Keratinocyte (primary cell): ENCODE measurements around the gene PIM2. TPM values are rescaled to one million over a fixed set of nuclear protein-coding genes. Genes with fewer than 3 reads are reported as not detected.

Experiments
- DNase-seq: peaks from one replicate; pipeline ENCODE4 v3.0.0-alpha.2; 2011; ENCODE audit warnings: low read depth, missing footprints, low spot score
- FAIRE-seq: peaks from 2 replicates; lab custom pipeline; 2011; peaks lifted over from hg19 to GRCh38; lab: Jason Lieb, UNC
- H2AFZ ChIP-seq: 2 replicates; pipeline ENCODE4 v1.6.0; 2012; ENCODE audit warnings: low read length, control low read depth, inconsistent platforms; ENCODE audit not compliant: control insufficient read depth
- H3K27ac ChIP-seq: 2 replicates; pipeline ENCODE4 v1.5.1; 2011; ENCODE audit warnings: low read length; ENCODE audit not compliant: control insufficient read depth, insufficient read depth
- H3K27me3 ChIP-seq: 3 replicates; pipeline ENCODE4 v1.6.0; 2011; ENCODE audit warnings: low read length; ENCODE audit not compliant: control insufficient read depth, insufficient read depth; ENCODE audit errors: extremely low read depth
- H3K36me3 ChIP-seq, 2 experiments: 2 replicates in 1 of 2; 3 replicates in 1 of 2; pipeline ENCODE4 v1.5.1; 2011; ENCODE audit warnings: low read length in 2 of 2, mild to moderate bottlenecking in 1 of 2; ENCODE audit not compliant: control insufficient read depth in 2 of 2, insufficient read depth in 2 of 2; ENCODE audit errors: extremely low read depth in 1 of 2
- H3K4me1 ChIP-seq: 3 replicates; pipeline ENCODE4 v1.5.1; 2011; ENCODE audit warnings: low read length; ENCODE audit not compliant: control insufficient read depth, insufficient read depth; ENCODE audit errors: extremely low read depth
- H3K4me2 ChIP-seq: 3 replicates; pipeline ENCODE4 v1.6.0; 2011; ENCODE audit warnings: low read depth, low read length; ENCODE audit not compliant: control insufficient read depth, insufficient read depth; ENCODE audit errors: extremely low read depth
- H3K4me3 ChIP-seq, 3 experiments: fragments of 200-600 bp in 1 of 3; sonication (generic) in 1 of 3; 2 replicates in 2 of 3; 3 replicates in 1 of 3; pipeline ENCODE4 v1.5.1; 2011 to 2016; ENCODE audit warnings: low read length in 3 of 3, mild to moderate bottlenecking in 3 of 3, control low read depth in 2 of 3, inconsistent platforms in 1 of 3, low read depth in 1 of 3, mixed read lengths in 1 of 3, mixed run types in 1 of 3, moderate library complexity in 1 of 3; ENCODE audit not compliant: control insufficient read depth in 2 of 3, insufficient read depth in 2 of 3; ENCODE audit errors: extremely low read depth in 1 of 3
- H3K79me2 ChIP-seq: 2 replicates; pipeline ENCODE4 v1.6.0; 2012; ENCODE audit warnings: low read length; ENCODE audit not compliant: control insufficient read depth, insufficient read depth
- H3K9ac ChIP-seq: 3 replicates; pipeline ENCODE4 v1.6.0; 2011; ENCODE audit warnings: low read length; ENCODE audit not compliant: control insufficient read depth, insufficient read depth; ENCODE audit errors: extremely low read depth
- H3K9me1 ChIP-seq: 3 replicates; pipeline ENCODE4 v1.6.0; 2011; ENCODE audit warnings: low read length; ENCODE audit not compliant: control insufficient read depth, insufficient read depth; ENCODE audit errors: extremely low read depth
- H3K9me3 ChIP-seq: 2 replicates; pipeline ENCODE4 v1.5.1; 2012; ENCODE audit warnings: low read depth, low read length; ENCODE audit not compliant: control insufficient read depth
- H4K20me1 ChIP-seq: 3 replicates; pipeline ENCODE4 v1.6.0; 2011; ENCODE audit warnings: low read length; ENCODE audit not compliant: control insufficient read depth, insufficient read depth; ENCODE audit errors: extremely low read depth
- CTCF ChIP-seq, 3 experiments: IDR thresholded peaks in 1 of 3; conservative IDR thresholded peaks in 1 of 3; optimal IDR thresholded peaks in 1 of 3; 2 replicates in 2 of 3; 3 replicates in 1 of 3; pipeline versions ENCODE3 to v1.5.1; 2011; ENCODE audit warnings: low read length in 3 of 3, mild to moderate bottlenecking in 3 of 3, moderate library complexity in 2 of 3, control low read depth in 1 of 3, inconsistent platforms in 1 of 3; ENCODE audit not compliant: insufficient read depth in 2 of 3; ENCODE audit errors: extremely low read depth in 1 of 3
- EZH2 ChIP-seq: IDR thresholded peaks from one replicate; pipeline ENCODE4 v1.6.1; 2012; ENCODE audit warnings: inconsistent platforms, mild to moderate bottlenecking, low read length, moderate library complexity
- dilution Hi-C: fragments of 300-500 bp; cut with MboI; formaldehyde crosslinking; loops from one replicate; pipeline ENCODE4 v1.7.0; 2020; ENCODE audit warnings: low sequenced_read_pairs; ENCODE audit not compliant: extremely low pct_ligation_motif_present
- polyA plus RNA-seq, 5 experiments: library from polyadenylated mRNA; depleted of rRNA in 3 of 5; stranded (reverse) in 3 of 5; stranded (forward) in 1 of 5; unstranded in 1 of 5; fragments of >200 nt; gene quantifications; 1 replicate in 1 of 5; 2 replicates in 3 of 5; 3 replicates in 1 of 5; pipeline versions ENCODE4 v1.2.1 to v1.2.3, GENCODE V29; 2011 to 2012; ENCODE audit warnings: missing spikeins in 2 of 5, low read depth in 1 of 5, low replicate concordance in 1 of 5

PIM2 gene
- polyA plus RNA-seq, 1 donor (not counting 4 experiments of a cell fraction or from before 2014, with no cell fraction given), result 9.9 TPM

GRCh38 chrX:48899078-48899410 lies 19.8 kb downstream of the PIM2 start:
- Histone ChIP-seq H3K9me3 (no peaks in the 10 kb centered on the region), H3K79me2 (peaks cover 19% of the 10 kb centered on the region), H3K36me3 (peaks cover 4 to 13% of the 10 kb centered on the region in 2 experiments), H3K27ac (peak overlapping the region; percentile 40), H2AFZ (no peak overlapping the region), H3K4me1 (peaks cover 9% of the 10 kb centered on the region), H3K4me3 (peak overlapping the region in 2 of 3 experiments; percentile 22 to 34), H3K4me2 (peak overlapping the region; percentile 91), H3K27me3 (no peaks in the 10 kb centered on the region), H3K9me1 (no peaks in the 10 kb centered on the region), H3K9ac (peak overlapping the region; percentile 91), H4K20me1 (peaks cover 3% of the 10 kb centered on the region)
- FAIRE-seq, result no peak
- no peak for DNase-seq
- dilution Hi-C loops, result no loop called here
- TF ChIP-seq CTCF (optimal IDR thresholded peaks at IDR 0.05 in 1 of 3, IDR thresholded peaks at IDR 0.05 in 1 of 3, conservative IDR thresholded peaks at IDR 0.05 in 1 of 3; ENCODE audit: extremely low read depth in 1 of 3, insufficient read depth in 2 of 3, low read length in 3 of 3) (no peak), EZH2 (no peak)

- Histone ChIP-seq H4K20me1 (peaks cover 3% of the 10 kb centered on the region), H3K4me2 (peak within 1 kb of the TSS; percentile 91), H3K4me1 (peaks cover 9% of the 10 kb centered on the region), H2AFZ (peak within 1 kb of the TSS; percentile 81), H3K79me2 (peaks cover 19% of the 10 kb centered on the region), H3K36me3 (peaks cover 4 to 6% of the 10 kb centered on the region in 2 experiments), H3K9me1 (no peaks in the 10 kb centered on the region), H3K27ac (peak within 1 kb of the TSS; percentile 92), H3K9me3 (no peaks in the 10 kb centered on the region), H3K27me3 (no peaks in the 10 kb centered on the region), H3K4me3 (peak within 1 kb of the TSS; percentile 62 to 86 (median 76)), H3K9ac (peak within 1 kb of the TSS; percentile 91)
- peak; percentile 80 for DNase-seq
- TF ChIP-seq CTCF (optimal IDR thresholded peaks at IDR 0.05 in 1 of 3, IDR thresholded peaks at IDR 0.05 in 1 of 3, conservative IDR thresholded peaks at IDR 0.05 in 1 of 3; ENCODE audit: extremely low read depth in 1 of 3, insufficient read depth in 2 of 3, low read length in 3 of 3) (no peak), EZH2 (no peak)
- dilution Hi-C loops, result no loop called here
- FAIRE-seq, result peak; percentile 66
Observed at GRCh38 chrX:48897625-48898306, 21.1 kb downstream of the PIM2 start, which contains the start of the genes PQBP1 and TIMM17B. Gene PQBP1 (plus strand): TSS chrX:48897930. CDS start chrX:48898510, 580 bp downstream. Gene TIMM17B (minus strand): TSS chrX:48897768. CDS start chrX:48897749, 19 bp downstream.
